ENCODE results near the gene SNX9. TPM values are rescaled to one million over a fixed set of nuclear protein-coding genes. Genes with fewer than 3 reads are reported as not detected.
"Not testable (repeated sequence)": the region's sequence is repeated elsewhere in the genome, so short reads cannot be mapped to it uniquely, and the experiment has no call there.

The SNX9 gene
- total RNA-seq, 1 donor from 2014 or later = 25.0 TPM

DNA sequence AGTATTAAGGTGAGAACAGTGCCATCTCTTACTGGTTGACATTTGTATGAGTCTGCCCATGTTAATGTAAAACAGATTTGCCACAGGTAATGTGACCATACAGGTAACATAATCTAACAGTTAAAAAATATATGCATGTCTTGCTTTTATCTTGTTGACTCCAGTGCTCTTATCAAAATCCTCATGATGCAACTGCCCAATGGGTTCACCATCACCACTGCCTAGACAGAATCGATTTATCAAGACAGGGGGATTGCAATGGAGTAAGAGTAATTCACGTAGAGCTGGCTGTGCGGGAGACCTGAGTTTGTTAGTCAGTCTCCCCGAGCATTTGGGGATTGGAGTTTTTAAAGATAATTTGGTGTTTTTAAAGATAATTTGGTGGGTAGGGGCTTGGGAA, 19.2 kb downstream of the SNX9 start:
- peaks cover 38% of the 10 kb centered on the region for H3K4me1 ChIP-seq
- ATAC-seq = no peak
- no peaks in the 10 kb centered on the region for H3K36me3 ChIP-seq
- no peak for DNase-seq
- H3K4me3 ChIP-seq = no peak overlapping the region
- intact Hi-C loops (cut with DNase I) = no loop called here
- no peak overlapping the region for H3K27ac ChIP-seq
- no peak for TF ChIP-seq CTCF (IDR thresholded peaks at IDR 0.05)
- no peaks in the 10 kb centered on the region for H3K9me3 ChIP-seq
- H3K27me3 ChIP-seq (ENCODE audit: low read depth) = no peaks in the 10 kb centered on the region

DNA sequence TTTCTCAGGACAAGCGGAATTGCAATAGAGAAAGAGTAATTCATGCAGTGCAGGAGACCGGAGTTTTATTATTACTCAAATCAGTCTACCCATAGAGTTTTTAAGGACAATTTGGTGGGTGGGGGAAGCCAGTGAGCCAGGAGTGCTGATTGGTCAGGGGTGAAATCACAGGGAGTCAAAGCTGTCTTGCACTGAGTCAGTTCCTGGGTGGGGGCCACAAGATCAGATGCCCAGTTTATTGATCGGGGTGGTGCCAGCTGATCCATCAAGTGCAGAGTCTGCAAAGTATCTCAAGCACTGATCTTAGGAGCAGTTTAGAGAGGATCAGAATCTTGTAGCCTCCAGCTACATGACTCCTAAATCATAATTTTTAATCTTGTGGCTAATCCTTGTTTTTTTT, 21.1 kb downstream of the SNX9 start:
- intact Hi-C loops (cut with DNase I); H3K9me3 ChIP-seq; H3K36me3 ChIP-seq; H3K4me3 ChIP-seq; DNase-seq; ATAC-seq; H3K27me3 ChIP-seq (ENCODE audit: low read depth); H3K27ac ChIP-seq: not testable (repeated sequence)
- peaks cover 42% of the 10 kb centered on the region for H3K4me1 ChIP-seq

DNA sequence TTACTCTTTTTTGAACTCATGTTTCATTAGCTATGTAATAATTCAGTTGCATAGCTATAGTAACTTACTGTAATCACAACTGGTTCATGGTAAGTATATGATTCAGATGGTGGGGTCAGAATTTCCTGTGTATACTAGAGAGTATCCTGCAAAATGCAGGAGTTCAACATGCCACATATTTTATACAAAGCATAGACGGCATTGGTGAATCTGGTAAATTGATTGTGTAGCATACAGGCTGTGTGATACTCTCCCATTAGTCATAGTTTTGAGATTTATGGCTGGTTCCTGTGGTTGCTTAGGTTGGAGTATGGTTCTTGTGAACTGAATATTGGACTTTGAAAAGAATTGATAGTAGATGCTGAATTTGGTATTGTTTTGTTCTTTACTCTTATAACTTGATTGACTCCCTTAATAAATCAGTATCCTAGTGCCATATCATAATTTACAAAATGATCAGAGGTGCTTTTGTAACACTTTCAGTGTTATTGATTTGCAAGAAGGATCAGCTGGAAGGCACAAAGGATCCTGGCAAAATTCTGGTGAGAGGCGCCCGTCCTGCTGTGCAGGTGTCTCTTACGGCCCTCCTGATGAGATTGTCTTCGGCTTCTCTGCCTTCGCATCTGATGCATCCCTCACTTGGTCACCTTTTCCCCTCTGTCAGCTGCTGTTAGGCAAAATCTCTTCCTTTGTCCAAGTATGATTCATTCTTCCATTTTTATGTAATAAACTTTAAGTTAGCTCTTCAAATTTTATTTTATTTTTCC, 22.6 kb downstream of the SNX9 start:
- TF ChIP-seq CTCF (IDR thresholded peaks at IDR 0.05) = no peak
- ATAC-seq = no peak
- intact Hi-C loops (cut with DNase I) = no loop called here
- Histone ChIP-seq H3K36me3 (no peaks in the 10 kb centered on the region), H3K27me3 (ENCODE audit: low read depth) (no peaks in the 10 kb centered on the region), H3K27ac (no peak overlapping the region), H3K4me1 (peaks cover 34% of the 10 kb centered on the region), H3K4me3 (no peak overlapping the region), H3K9me3 (no peaks in the 10 kb centered on the region)
- DNase-seq = no peak

GRCh38 chr6:157847846-157848245, 24.8 kb downstream of the SNX9 start:
- intact Hi-C loops (cut with DNase I) = no loop called here
- H3K36me3 ChIP-seq = no peaks in the 10 kb centered on the region
- H3K9me3 ChIP-seq = peaks cover 4% of the 10 kb centered on the region
- H3K27me3 ChIP-seq (ENCODE audit: low read depth) = no peaks in the 10 kb centered on the region
- no peak overlapping the region for H3K27ac ChIP-seq
- ATAC-seq (no peak), DNase-seq (no peak)
- H3K4me1 ChIP-seq = peaks cover 24% of the 10 kb centered on the region
- TF ChIP-seq CTCF (IDR thresholded peaks at IDR 0.05) = no peak
- H3K4me3 ChIP-seq = no peak overlapping the region

- no peak for TF ChIP-seq CTCF (IDR thresholded peaks at IDR 0.05)
- Histone ChIP-seq H3K4me3 (no peak overlapping the region), H3K36me3 (no peaks in the 10 kb centered on the region), H3K9me3 (peaks cover 11% of the 10 kb centered on the region), H3K4me1 (peaks cover 24% of the 10 kb centered on the region), H3K27ac (no peak overlapping the region), H3K27me3 (ENCODE audit: low read depth) (no peaks in the 10 kb centered on the region)
- ATAC-seq = no peak
- no peak for DNase-seq
- intact Hi-C loops (cut with DNase I) = no loop called here
Observed at GRCh38 chr6:157848693-157849092, 25.6 kb downstream of the SNX9 start.

DNA sequence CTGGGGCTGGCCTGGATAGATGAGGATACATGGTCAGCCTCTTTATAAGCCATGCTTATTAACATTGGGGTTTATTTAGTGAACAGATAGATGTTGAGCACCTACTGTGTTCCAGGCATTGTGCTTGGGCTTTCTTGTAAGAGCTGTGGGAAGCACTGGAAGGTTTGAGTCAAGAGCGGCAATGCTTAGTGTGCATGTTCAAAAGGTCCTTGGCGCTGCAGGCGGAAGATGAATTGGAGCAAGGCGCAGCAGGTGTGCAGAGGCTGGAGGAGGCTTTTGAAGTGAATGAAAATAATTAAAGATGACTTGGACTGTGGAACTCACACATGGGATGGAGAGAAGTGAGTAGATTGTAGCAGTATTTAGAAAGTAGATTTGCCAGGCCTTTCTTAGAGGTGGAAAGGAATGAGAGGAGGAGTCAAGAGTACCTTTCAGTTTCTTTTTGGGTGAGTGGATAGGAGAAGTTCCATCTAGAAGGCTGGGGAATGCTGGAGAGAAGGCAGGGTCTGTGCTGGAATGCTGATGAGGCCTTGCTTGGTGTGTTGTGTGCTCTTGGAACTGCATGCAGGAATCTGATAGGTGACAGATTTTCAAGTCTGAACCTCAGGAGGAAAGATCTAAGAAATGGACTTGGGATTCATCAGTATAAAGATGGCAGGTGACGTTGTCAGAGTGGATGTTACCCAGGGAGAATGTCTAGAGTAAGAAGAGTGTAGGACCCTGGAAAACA, 26.4 kb downstream of the SNX9 start:
- ATAC-seq (no peak), DNase-seq (no peak)
- H3K9me3 ChIP-seq = peaks cover 11% of the 10 kb centered on the region
- no peak overlapping the region for H3K27ac ChIP-seq
- H3K36me3 ChIP-seq = no peaks in the 10 kb centered on the region
- TF ChIP-seq CTCF (IDR thresholded peaks at IDR 0.05) = no peak
- H3K27me3 ChIP-seq (ENCODE audit: low read depth) = no peaks in the 10 kb centered on the region
- peaks cover 24% of the 10 kb centered on the region for H3K4me1 ChIP-seq
- H3K4me3 ChIP-seq = no peak overlapping the region
- intact Hi-C loops (cut with DNase I) = no loop called here
